Hepatocyte (in vitro differentiated cells): ENCODE data around the gene PPM1H.

Experiments used
- CTCF ChIP-seq: fragments of 200-600 bp; sonication (generic); IDR thresholded peaks from 2 replicates; pipeline ENCODE4 v1.5.1; 2016; ENCODE audit warnings: antibody characterized with exemption, mild to moderate bottlenecking; ENCODE audit not compliant: poor library complexity
- EZH2 ChIP-seq: fragments of 200-600 bp; sonication (generic); IDR thresholded peaks from 2 replicates; pipeline ENCODE4 v1.6.1; 2016; ENCODE audit warnings: antibody characterized with exemption, mild to moderate bottlenecking, borderline replicate concordance
- EZH2phosphoT487 ChIP-seq: fragments of 200-600 bp; sonication (generic); IDR thresholded peaks from one replicate; pipeline ENCODE4 v1.6.1; 2018; ENCODE audit warnings: antibody characterized with exemption, mild to moderate bottlenecking, low read depth, moderate library complexity; ENCODE audit not compliant: unreplicated experiment, severe bottlenecking

- peak; percentile 45 for TF ChIP-seq CTCF
- TF ChIP-seq EZH2, result no peak
- TF ChIP-seq EZH2phosphoT487, result no peak
These were observed 303.2 kb downstream of the PPM1H start for GRCh38 chr12:62631471-62632410.
